LNCaP clone FGC (cell line): ENCODE results near the gene GRIP2.

ENCODE experiments used
- DNase-seq: peaks from one replicate; pipeline ENCODE4 v3.0.0-alpha.2; 2011; ENCODE audit warnings: low read depth
- H3K4me3 ChIP-seq: 2 replicates; pipeline ENCODE4 v1.5.1; 2011; ENCODE audit warnings: mild to moderate bottlenecking, low read depth, low read length, control low read depth
- TF ChIP-seq, protein P1 (sequence below): IDR thresholded peaks from 2 replicates; pipeline ENCODE4 v1.5.1; 2012; ENCODE audit warnings: mild to moderate bottlenecking; ENCODE audit not compliant: control insufficient read depth, insufficient read depth; ENCODE audit errors: extremely low read depth

The GRIP2 gene

DNA sequence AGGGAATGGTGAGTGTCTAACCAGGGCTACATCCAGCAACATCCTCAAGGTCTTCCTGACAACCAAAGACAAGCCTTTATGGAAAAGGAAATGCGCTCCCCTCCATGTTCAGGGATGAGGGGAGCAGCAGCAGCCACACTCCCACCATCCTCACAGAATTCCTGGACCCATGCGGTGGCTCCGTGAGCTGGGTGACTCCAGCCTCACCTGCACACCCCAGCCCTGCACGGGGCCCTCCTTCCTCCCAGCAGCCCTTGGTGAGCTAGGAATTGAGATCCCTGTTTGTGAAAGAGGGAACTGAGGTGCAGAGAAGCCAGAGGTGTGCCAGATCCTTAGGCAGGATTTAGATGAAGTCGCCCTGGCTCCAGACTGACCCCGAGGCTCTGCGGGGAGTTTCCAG, 52.3 kb downstream of the GRIP2 start:
- DNase-seq, result no peak
- TF ChIP-seq, protein P1, sequence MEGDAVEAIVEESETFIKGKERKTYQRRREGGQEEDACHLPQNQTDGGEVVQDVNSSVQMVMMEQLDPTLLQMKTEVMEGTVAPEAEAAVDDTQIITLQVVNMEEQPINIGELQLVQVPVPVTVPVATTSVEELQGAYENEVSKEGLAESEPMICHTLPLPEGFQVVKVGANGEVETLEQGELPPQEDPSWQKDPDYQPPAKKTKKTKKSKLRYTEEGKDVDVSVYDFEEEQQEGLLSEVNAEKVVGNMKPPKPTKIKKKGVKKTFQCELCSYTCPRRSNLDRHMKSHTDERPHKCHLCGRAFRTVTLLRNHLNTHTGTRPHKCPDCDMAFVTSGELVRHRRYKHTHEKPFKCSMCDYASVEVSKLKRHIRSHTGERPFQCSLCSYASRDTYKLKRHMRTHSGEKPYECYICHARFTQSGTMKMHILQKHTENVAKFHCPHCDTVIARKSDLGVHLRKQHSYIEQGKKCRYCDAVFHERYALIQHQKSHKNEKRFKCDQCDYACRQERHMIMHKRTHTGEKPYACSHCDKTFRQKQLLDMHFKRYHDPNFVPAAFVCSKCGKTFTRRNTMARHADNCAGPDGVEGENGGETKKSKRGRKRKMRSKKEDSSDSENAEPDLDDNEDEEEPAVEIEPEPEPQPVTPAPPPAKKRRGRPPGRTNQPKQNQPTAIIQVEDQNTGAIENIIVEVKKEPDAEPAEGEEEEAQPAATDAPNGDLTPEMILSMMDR, result no peak
- H3K4me3 ChIP-seq, result no peak overlapping the region

GRCh38 chr3:14487086-14487485, 53.1 kb downstream of the GRIP2 start:
- TF ChIP-seq, protein P1, result no peak
- no peak overlapping the region for H3K4me3 ChIP-seq
- DNase-seq, result no peak

GRCh38 chr3:14486460-14486859, 53.7 kb downstream of the GRIP2 start:
- no peak for DNase-seq
- TF ChIP-seq, protein P1, result no peak
- no peak overlapping the region for H3K4me3 ChIP-seq

- no peak overlapping the region for H3K4me3 ChIP-seq
- no peak for DNase-seq
- TF ChIP-seq, protein P1, result no peak
Measured at GRCh38 chr3:14485981-14486380, 54.2 kb downstream of the GRIP2 start.

- DNase-seq, result no peak
- H3K4me3 ChIP-seq, result no peak overlapping the region
- TF ChIP-seq, protein P1, result no peak
Measured at GRCh38 chr3:14484741-14485140, 55.4 kb downstream of the GRIP2 start.

GRCh38 chr3:14483286-14483685, 56.9 kb downstream of the GRIP2 start:
- H3K4me3 ChIP-seq, result no peak overlapping the region
- TF ChIP-seq, protein P1, result no peak
- DNase-seq, result no peak

DNA sequence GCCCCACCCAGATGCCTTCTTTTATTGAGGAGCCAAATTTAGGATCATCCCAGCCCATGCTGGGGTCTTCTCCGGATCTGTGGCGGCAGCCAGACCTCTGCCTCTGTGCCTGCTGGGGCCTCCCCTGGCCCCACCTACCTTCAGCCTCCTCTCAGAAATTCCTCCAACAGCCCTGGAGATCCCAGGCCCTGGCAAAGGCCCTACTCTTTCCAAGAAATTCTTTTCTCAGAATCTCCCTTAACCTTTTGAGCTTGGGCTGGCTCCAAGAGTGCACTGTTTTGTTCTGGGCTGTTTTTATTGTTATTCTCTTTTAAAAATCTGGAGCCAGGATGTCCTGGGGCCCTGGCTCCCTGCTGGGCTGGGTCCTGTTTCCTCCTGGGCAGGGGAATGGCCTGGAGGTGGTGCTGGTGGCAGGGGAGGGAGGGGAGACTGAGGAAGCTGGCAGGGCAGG, 57.8 kb downstream of the GRIP2 start:
- TF ChIP-seq, protein P1, result no peak
- no peak overlapping the region for H3K4me3 ChIP-seq
- DNase-seq, result peak; percentile 18
